Heart left ventricle (tissue), 16 donors: ENCODE data around the gene NTRK3. TPM values are rescaled to one million over a fixed set of nuclear protein-coding genes. Genes with fewer than 3 reads are reported as not detected.

Experiments
- ATAC-seq, 4 donors: fragments of 200-7000 bp; cut with Tn5 transposase; one replicate each; pipeline ENCODE4 v1.9.1; 2020 to 2022; ENCODE audit warnings: moderate library complexity in 4 of 4, mild to moderate bottlenecking in 3 of 4, moderate number of reproducible peaks in 1 of 4
- DNase-seq, 5 donors: peaks; one replicate each; pipeline ENCODE4 v3.0.0-alpha.2; 2020
- H3K27ac ChIP-seq, 12 donors: fragments of 200-600 bp; sonication (generic) in 4 of 12; one replicate each; pipeline versions ENCODE4 v1.5.0 to v1.8.0; 2016 to 2022; ENCODE audit warnings: mild to moderate bottlenecking in 2 of 12
- H3K27me3 ChIP-seq, 9 donors: fragments of 200-600 bp; sonication (generic) in 2 of 9; one replicate each; pipeline versions ENCODE4 v1.5.1 to v1.8.0; 2016 to 2022; ENCODE audit warnings: mild to moderate bottlenecking in 3 of 9
- H3K36me3 ChIP-seq, 9 donors: fragments of 200-600 bp; sonication (generic) in 2 of 9; one replicate each; pipeline versions ENCODE4 v1.5.0 to v1.8.0; 2018 to 2022; ENCODE audit warnings: mild to moderate bottlenecking in 2 of 9
- H3K4me1 ChIP-seq, 12 donors: fragments of 200-600 bp; sonication (generic) in 4 of 12; one replicate each; pipeline versions ENCODE4 v1.5.0 to v1.8.0; 2016 to 2022; ENCODE audit warnings: mild to moderate bottlenecking in 3 of 12
- H3K4me3 ChIP-seq, 12 donors: fragments of 200-600 bp; sonication (generic) in 4 of 12; one replicate each; pipeline versions ENCODE4 v1.5.0 to v1.8.0; 2017 to 2022; ENCODE audit warnings: mild to moderate bottlenecking in 9 of 12, moderate library complexity in 4 of 12
- H3K9me3 ChIP-seq, 12 donors: fragments of 200-600 bp; sonication (generic) in 4 of 12; one replicate each; pipeline versions ENCODE4 v1.5.0 to v1.8.0; 2016 to 2022; ENCODE audit warnings: mild to moderate bottlenecking in 1 of 12
- CTCF ChIP-seq, 12 donors: fragments of 200-600 bp; sonication (generic) in 4 of 12; IDR thresholded peaks; one replicate each; pipeline versions ENCODE4 v1.5.0 to v1.8.0; 2018 to 2022; ENCODE audit warnings: antibody characterized with exemption in 12 of 12, mild to moderate bottlenecking in 5 of 12
- POLR2A ChIP-seq, 2 donors: fragments of 450-650 bp; IDR thresholded peaks; one replicate each; pipeline ENCODE4 v1.6.1; 2017; ENCODE audit warnings: antibody characterized with exemption in 2 of 2, mild to moderate bottlenecking in 2 of 2, moderate library complexity in 2 of 2
- WGBS, 4 donors: extraction: QIAGEN DNeasy Blood & Tissue Kit in 2 of 4; methylation state at CpG; one replicate each; pipeline versions ENCODE4 v1.1.5 to v1.1.7; 2013 to 2018; 5-methylcytosine and 5-hydroxymethylcytosine counted together
- intact Hi-C, 10 donors: fragments of 100-400 bp; cut with DNase I; formaldehyde crosslinking; loops; one replicate each; pipeline versions ENCODE4 v1.11.1 to v1.14.2; 2022
- polyA plus RNA-seq, 2 donors: library from polyadenylated mRNA; stranded (reverse); fragments of 200-250 nt; gene quantifications; one replicate each; pipeline ENCODE4 v1.2.3, GENCODE V29; 2013
- total RNA-seq, 9 donors: library from RNA; depleted of rRNA in 2 of 9; stranded (reverse); fragments of >200 nt in 2 of 9; fragmentation: NEBNext Ultra II Directional in 3 of 9; extraction: Animal tissue kit (Norgen Biotek cat#: 25700) in 3 of 9; gene quantifications; one replicate each; pipeline versions ENCODE4 v1.1.0 to v1.2.4, GENCODE V29; 2016 to 2023
- donor health status: ischemic (EF 13 %, LVEDD 7.1; RV severe dilation, severe dysfunction).
- donor health status: healthy with polysubstance abuse.
- donor health status: DM: no; HTN: yes; CAD: no.
- donor health status: DM: no; HTN: no; CAD: no.
- donor health status: ischemic (EF 25% LVEDD 6.9; RV normal size, moderate dysfunction).
- donor health status: ischemic (EF 25% LVEDD 5.7; RV mildly dilated, moderate dysfunction).
- donor health status: healthy.
- donor health status: DM: yes; HTN: yes; CAD: no.
- donor health status: ischemic (EF 35%, LVEDD 5.7; RV mildly dilated, moderate dysfunction).
- donor health status: nonischemic (EF 11% LVEDD 7.7; RV severe dilation, severe dysfunction).
- donor health status: DM: yes; HTN: yes; CAD: no.
- donor health status: PGD.
- donor health status: ischemic (EF 29% LVEDD 5.4; RV normal size, mild dysfunction).
- donor health status: nonischemic (EF 23%, LVEDD 6.1; RV moderate dilation, normal function).

NTRK3 gene
- total and polyA plus RNA-seq, 11 donors = 0.53 to 6.8 (median 2.0) TPM

GRCh38 chr15:87850916-87851315 is 405.6 kb downstream of the NTRK3 start:
- H3K4me3 ChIP-seq = no peak overlapping the region
- intact Hi-C loops = loop anchor here in 1 of 10 donors (1.0 kb wide), 1 partner anchor 164 kb away; no protein-coding TSS in a partner anchor
- 19 to 28% (median 25%) methylated on average over 4 of the region's 4 CpGs for WGBS, 4 donors
- H3K27me3 ChIP-seq = no peaks in the 10 kb centered on the region
- H3K9me3 ChIP-seq = no peaks in the 10 kb centered on the region
- no peaks in the 10 kb centered on the region for H3K36me3 ChIP-seq
- no peak for TF ChIP-seq CTCF (IDR thresholded peaks at IDR 0.05)
- no peak for TF ChIP-seq POLR2A (IDR thresholded peaks at IDR 0.05)
- H3K27ac ChIP-seq = peak overlapping the region in 9 of 12 donors; percentile 8 to 77 (median 30)
- DNase-seq (peak in 4 of 5 donors; percentile 23 to 77 (median 49)), ATAC-seq (peak; percentile 89 to 93 (median 91))
- peaks cover 0 to 11% (median 0%) of the 10 kb centered on the region in 12 donors for H3K4me1 ChIP-seq

GRCh38 chr15:87849181-87849580 is 407.4 kb downstream of the NTRK3 start:
- no peaks in the 10 kb centered on the region for H3K36me3 ChIP-seq
- 81 to 86% (median 83%) methylated on average over 2 of the region's 2 CpGs for WGBS, 4 donors
- no peak overlapping the region for H3K27ac ChIP-seq
- ATAC-seq (no peak), DNase-seq (no peak)
- TF ChIP-seq POLR2A (IDR thresholded peaks at IDR 0.05) (no peak), CTCF (IDR thresholded peaks at IDR 0.05) (no peak)
- no peaks in the 10 kb centered on the region for H3K27me3 ChIP-seq
- H3K4me3 ChIP-seq = no peak overlapping the region
- intact Hi-C loops = loop anchor here in 1 of 10 donors (10.0 kb wide), 1 partner anchor 56 kb away; no protein-coding TSS in a partner anchor
- peaks cover 0 to 7% (median 0%) of the 10 kb centered on the region in 12 donors for H3K4me1 ChIP-seq
- H3K9me3 ChIP-seq = no peaks in the 10 kb centered on the region

- H3K27ac ChIP-seq = no peak overlapping the region
- DNase-seq = no peak
- no peak overlapping the region for H3K4me3 ChIP-seq
- ATAC-seq = no peak
- no peaks in the 10 kb centered on the region for H3K36me3 ChIP-seq
- TF ChIP-seq POLR2A (IDR thresholded peaks at IDR 0.05) (no peak), CTCF (IDR thresholded peaks at IDR 0.05) (no peak)
- no peaks in the 10 kb centered on the region for H3K9me3 ChIP-seq
- no peaks in the 10 kb centered on the region for H3K27me3 ChIP-seq
- intact Hi-C loops = loop anchor here in 1 of 10 donors (10.0 kb wide), 1 partner anchor 57 kb away; no protein-coding TSS in a partner anchor
- peaks cover 0 to 7% (median 0%) of the 10 kb centered on the region in 12 donors for H3K4me1 ChIP-seq
- WGBS, 4 donors = 76 to 89% (median 79%) methylated on average over 1 of the region's 1 CpG
These were observed 408.5 kb downstream of the NTRK3 start for GRCh38 chr15:87848012-87848411.

GRCh38 chr15:87846746-87847145 is 409.8 kb downstream of the NTRK3 start:
- intact Hi-C loops = loop anchor here in 1 of 10 donors (10.0 kb wide), 1 partner anchor 58 kb away; no protein-coding TSS in a partner anchor
- Histone ChIP-seq H3K36me3 (no peaks in the 10 kb centered on the region), H3K27me3 (no peaks in the 10 kb centered on the region), H3K4me1 (peaks cover 0 to 7% (median 0%) of the 10 kb centered on the region in 12 donors), H3K4me3 (no peak overlapping the region), H3K27ac (no peak overlapping the region), H3K9me3 (no peaks in the 10 kb centered on the region)
- TF ChIP-seq CTCF (IDR thresholded peaks at IDR 0.05) = no peak
- TF ChIP-seq POLR2A (IDR thresholded peaks at IDR 0.05) = no peak
- DNase-seq = no peak
- ATAC-seq = no peak
- WGBS, 4 donors = 74 to 85% (median 79%) methylated on average over 3 of the region's 3 CpGs
